NCI-H2196 treated with DMSO at 0.1 percent for 48 hours (cell line): ENCODE measurements around the gene HNRNPC.
"Not testable (repeated sequence)": the region's sequence is repeated elsewhere in the genome, so short reads cannot be mapped to it uniquely, and the experiment has no call there.

ENCODE experiments used
- DNase-seq: peaks from one replicate; lab custom pipeline; 2025; ENCODE audit not compliant: unreplicated experiment; lab: John Stamatoyannopoulos, UW

HNRNPC gene

DNA sequence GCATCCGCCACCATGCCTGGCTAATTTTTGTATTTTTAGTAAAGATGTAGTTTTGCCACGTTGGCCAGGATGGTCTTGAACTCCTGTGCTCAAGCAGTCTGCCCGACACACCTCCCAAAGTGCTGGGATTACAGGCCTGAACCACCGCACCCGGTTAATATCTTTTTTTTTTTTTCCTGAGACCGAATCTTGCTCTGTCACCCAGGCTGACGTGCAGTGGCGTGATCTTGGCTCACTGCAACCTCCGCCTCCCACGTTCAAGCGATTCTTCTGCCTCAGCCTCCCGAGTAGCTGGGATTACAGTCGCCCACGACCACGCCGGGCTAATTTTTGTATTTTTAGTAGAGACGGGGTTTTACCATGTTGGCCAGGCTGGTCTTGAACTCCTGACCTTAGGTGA, 3.4 kb upstream of the HNRNPC start:
- DNase-seq: not testable (repeated sequence)

DNA sequence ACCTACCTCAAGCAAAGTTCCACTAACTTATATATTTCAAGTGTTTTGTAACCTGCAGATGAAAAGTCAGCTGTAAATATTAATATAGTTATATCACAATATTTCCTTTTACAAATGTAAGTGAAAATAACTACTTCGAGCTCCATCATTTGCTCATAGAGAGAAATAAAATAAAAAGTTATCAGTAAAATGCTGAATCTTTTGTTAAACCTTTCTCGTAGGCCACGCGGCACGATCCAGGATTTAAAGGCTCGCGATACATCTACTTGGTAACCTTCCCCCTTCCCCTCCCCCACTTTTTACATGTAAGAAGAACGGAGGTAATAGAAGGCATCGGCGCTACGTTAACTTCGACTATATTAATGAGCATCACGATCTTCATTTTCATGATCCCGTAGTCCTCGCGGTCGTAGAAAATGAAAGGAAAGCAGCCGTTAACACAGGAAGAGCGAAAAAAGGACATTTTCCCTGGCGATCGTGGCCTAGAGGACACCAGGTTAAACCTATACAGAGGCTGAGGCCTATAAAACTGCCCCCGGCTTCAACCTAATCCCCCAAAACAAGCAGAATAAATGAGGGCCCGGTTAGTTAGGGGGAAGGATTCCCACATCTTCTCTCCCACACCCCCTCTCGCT, 508 bp downstream of the HNRNPC start:
- no peak for DNase-seq

DNA sequence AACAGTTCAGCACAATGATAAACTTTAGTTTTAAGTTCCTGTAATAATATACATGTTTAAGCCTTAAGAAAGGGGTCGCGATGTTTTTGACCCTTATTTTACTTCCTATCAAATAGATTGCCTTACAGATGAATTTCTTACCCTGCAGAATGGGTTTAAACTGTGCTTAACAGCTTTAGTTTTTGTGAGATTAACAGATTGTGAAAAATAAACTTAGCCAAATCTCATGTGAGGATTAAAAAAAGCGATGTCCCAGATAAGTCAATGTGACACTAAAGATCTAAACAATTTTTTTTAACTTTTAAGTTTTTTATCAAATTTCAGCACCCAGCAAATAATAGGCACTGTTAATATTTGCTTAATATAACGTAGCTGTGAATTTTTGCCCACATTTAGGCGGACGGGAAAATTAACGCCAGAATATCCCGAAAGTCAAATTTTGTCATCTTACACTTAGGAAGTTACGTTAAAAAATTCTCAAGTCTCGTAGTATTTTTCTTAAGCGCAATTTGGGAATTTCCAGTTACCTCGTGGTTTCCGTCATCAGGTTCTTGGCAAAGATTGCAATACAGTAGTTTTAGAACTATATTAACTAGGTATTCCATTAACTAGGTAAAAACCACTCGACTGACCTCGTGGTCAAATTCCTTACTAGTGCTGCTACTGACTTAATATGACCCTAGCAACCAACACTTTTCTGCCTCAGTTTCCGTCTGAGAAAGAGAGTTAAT, 1.2 kb downstream of the HNRNPC start:
- DNase-seq: no peak

DNA sequence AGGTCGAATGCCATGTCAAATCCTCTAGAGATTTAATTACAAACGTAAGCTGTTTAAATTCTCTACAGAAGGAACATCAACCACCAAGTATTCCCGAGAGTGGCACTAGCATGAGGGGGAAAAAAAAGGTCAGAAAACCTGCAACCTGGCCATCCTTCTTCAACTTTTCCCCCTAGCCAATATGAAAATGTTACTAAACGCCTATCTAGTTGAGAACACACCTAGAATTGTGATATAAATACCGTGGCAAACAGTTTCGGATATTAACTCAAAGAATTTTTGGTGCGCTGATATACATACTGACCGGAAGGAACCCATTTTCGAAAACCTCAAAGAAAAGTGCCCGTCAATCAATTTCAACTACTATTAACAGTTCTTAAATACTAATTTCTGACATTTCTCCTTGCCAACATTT, 1.8 kb downstream of the HNRNPC start:
- DNase-seq: no peak

DNA sequence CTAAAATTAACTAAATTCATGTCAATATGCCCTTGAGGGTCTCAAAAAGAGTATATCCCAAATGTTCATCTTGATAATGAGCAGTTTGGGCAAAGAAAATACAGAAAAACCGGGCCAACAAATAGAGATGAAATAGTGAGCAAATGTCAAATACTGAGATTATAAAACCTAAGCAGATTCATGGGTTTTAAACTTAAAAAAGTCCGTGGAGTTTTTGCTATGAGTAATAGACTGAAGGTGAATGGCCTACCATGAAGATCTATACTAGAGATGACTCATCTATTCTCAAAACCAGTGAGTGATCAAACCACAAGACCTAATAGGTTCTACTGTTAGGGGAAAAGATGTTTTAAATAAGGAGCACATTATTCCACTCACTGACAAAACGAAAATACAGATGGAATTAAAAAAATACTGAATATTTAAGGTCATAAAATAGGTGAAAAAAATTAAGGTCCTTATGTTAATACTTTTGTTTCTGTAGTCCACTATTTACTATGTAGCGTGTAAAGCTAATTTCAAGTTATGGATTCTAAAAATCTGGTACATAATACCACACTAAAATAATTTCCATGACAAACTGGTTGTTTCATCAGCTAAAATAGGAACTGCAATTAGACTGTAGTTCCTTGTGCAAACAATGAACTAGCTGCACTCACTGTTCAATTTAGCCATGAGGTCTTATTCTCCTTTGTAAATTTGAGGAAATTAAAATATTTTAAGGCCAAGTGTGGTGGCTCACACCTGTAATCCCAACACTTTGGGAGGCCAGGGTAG, 5.0 kb downstream of the HNRNPC start:
- DNase-seq: no peak

DNA sequence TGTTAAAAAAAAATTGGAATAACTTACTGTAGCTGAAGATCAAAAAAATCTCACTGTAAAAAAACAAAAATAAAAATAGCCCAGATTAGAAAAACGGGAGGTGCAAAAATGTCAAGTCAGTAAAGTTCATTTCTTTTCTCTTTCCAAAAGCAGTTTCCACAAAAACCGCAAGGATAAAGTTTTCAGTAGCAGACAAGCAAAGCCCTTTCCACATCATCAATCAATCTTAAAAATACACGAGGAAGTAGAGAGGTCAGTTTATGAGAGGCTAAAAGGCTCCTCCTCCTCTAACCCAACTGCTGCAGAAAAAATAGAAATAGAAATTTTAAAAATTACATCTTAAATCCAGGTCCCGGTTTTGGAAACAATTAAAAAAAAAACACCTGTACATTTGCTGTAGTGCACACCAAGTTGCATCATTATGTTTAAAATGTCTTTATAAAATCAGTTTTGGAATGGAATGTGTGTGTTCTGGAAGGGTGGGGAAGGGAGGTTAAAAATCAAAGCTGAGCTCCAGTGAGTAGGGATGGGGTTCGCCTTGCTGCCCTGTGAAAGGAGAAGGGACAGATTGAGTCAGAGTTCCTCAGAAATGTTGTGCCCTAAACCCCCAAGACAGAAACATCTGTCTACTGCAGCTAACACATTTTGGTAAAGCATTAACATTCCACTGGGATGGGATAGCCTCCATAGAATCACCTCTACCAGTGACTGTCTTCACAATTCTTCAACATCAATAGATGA, 5.8 kb downstream of the HNRNPC start:
- no peak for DNase-seq

DNA sequence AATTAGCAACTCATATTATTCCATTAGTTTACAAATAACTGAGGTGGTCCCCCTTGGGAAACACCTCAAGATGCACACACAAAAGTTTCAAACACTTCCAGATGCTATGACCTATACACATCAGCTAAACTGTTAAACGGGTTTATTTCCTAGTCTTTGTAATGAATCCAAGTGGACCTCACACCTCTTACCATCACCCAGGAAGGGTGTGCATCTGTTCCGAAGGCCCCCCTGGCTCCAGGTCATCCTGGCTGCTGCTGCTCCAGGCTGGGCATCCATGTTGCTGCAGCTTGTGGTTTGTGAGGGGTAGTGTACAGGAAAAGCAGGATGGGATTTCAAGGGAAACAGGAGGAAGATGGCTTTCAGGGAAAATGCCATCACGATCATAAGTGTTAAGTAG, 6.8 kb downstream of the HNRNPC start:
- no peak for DNase-seq

DNA sequence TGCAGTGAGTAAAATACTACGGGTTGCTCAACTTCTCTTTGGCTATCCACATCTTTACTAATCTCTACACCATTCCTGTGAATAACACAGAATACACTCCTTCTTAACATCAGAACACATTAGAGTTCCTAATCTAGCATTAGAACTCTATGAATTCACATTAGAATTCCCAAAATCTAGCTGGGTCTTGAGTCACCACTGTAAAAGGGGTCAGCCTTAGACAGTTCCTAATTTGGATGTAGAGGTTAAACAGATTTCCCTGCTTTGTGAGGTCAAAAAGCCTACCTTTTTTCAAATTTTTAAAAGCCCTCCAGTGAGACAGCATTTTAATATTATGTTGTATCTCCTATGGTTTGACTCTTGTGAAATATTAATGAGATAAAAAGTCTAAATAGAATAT, 7.4 kb downstream of the HNRNPC start:
- DNase-seq: no peak

DNA sequence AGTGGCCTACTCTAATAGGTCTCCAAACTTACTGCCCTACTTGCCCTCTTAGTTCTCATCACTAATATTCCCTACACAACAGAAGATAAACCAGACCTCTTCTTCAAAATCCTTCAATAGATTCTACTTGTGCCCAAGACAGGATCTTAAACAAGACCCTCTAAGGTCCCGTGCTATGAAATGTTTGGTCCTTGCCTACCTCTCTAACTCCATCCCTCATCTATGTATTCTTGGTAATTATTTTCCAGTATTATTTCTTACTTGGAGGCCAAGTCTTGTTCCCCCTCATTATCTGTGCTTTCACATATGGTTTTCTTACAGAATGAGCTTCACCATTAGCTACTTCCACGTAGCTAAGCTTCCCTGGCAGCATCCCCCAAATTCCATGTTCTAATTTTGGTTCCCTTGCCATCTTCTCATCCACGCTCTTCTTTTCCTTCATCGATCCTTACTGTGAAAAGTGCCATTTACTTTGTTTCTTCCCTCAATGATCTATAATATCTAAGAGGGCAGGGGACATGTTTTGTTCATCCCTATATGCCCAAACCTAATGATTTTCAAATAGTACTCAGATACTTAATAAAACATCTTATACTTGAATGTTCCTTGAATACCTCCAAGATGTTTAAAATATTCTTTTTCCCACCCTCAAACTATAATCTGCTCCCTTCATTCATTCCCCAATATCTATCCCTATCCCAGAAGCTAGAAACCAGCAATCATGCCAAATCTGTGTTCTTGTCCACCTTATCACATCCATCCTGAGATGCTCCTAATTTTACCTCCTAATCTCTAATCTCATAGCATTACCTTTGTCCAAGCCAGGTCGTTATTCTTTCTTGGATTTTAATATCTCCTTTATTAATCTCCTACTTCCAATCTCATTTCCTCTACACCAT, 10.1 kb downstream of the HNRNPC start:
- no peak for DNase-seq

DNA sequence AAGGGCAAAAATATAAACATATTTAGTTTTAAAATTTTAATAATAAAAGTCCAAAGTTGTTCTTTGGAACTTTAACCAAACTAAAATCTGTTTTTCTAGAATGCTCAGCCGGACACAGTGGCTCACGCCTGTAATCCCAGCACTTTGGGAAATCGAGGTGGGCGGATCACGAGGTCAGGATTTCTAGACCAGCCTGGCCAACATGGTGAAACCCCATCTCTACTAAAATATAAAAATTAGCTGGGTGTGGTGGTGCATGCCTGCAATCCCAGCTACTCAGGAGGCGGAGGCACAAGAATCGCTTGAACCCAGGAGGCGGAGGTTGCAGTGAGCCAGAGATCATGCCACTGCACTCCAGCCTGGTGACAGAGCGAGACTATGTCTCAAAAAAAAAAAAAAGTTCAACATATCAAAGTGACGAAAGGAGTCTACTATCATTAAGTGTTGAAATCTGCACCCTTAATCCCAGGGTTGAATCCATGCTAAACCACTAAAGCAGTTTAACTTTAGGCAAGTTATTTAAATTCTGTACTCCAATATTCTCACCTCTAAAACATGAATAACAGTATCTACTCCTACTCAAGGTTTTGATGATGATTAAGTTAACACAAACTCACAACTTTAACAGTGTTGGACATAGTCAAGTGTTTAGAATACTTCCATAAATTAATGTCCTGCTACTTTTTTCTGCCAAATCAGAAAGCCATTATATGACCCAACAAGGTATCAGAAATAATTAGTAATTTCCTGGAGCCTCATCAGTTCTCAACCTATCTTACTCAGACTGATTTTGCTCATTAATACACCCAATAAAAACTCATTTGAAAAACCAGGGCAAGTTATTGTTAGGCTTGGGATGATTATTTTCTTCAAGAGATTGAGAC, 11.0 kb downstream of the HNRNPC start:
- DNase-seq: no peak

DNA sequence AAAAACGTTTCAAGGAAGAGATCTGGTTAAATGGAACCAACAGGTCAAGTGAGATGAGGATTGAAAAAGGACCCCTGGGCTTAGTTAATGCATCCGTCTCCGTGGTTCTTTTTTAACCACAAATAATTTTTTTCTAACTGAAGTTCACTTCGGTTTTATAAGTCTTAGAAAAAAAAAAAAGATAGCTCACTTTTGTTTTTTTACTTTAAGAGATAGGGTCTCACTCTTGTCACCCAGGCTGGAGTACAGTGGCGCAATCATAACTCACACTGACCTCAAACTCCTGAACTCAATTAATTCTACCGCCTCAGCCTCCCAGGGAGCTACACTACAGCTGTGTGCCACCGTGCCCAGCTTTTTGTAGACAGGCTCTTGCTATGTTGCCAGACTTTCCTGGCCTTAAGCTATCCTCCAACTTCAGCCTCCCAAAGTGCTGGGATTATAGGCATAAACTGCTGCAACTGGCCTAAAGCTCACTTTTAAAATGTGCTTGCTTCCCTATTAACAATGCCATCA, 11.8 kb downstream of the HNRNPC start:
- DNase-seq: no peak

DNA sequence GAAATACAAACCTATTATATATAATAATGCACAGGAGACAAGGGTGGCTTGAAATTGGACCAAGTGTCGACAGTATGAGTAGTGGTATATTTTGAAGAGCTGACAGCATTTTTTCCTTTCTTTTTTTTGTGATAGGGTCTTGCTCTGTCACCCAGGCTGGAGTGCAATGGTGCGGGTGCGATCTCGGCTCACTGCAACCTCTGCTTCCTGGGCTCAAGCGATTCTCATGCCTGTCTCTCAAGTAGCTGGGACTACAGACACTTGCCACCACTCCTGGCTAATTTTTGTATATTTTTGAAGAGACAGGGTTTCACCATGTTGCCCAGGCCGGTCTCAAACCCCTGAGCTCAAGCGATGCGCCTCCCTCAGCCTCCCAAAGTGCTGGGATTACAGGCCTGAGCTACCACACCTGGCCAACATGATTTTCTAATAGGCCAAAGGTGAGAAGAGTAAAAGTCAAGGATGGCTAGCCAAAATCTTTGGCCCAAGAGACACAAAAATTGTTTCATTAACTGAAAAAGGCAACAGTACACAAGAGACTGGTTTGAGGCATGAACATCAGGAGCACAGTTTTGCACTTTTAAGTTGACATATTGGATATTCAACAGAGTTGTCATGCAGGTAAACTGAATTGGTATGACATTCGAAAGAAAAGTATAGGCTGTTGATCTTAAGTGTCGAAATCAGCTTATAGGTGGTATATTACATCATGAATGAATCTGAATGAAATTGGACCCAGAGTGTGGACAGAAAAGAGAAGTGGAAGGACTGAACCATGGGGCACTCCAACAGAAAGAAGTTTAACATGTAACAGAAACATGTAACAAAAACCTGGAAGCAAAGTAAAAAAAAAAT, 12.5 kb downstream of the HNRNPC start:
- no peak for DNase-seq

DNA sequence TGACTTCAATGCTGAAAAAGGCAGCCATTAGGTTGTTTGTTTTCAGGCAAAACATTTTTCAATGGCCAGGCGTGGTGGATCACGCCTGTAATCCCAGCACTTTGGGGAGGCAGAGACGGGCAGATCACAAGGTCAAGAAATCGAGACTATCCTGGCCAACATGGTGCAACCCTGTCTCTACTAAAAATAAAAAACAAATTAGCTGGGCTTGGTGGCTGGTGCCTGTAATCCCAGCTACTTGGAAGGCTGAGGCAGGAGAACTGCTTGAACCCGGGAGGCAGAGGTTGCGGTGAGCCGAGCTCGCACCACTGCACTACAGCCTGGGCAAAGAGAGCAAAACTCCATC, 13.2 kb downstream of the HNRNPC start:
- not testable (repeated sequence) for DNase-seq

DNA sequence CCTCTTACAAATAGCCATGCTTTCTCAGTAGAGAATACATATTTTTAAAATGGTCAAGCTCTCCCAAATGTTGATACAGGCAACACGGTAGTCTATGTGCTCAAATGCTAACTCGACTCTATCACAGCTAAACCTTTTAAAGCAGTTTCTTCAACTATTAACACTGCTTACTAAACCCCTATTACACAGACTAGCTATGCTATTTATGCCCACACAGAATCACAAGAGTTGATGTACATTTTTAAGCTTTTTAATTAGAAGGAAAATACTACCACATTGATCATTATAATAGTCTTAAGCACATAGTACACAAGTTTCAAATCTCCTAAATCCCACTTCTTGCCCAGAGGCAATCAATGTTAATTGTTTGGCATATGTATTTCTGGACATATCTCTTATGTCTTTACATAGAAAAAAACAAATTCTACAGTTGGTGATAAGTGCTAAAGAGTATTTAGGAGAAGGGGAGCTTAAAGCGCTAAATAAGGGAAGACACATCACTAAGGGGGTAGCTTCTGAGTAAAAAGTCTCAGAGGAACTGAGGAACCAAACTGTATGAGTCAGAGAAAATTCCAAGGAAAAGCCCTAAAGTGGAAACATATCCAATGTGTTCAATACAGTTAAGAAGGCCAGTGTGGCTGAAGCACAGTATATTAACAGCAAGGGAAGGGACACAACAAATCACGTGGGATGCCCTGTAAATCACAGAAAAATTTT, 13.7 kb downstream of the HNRNPC start:
- no peak for DNase-seq

DNA sequence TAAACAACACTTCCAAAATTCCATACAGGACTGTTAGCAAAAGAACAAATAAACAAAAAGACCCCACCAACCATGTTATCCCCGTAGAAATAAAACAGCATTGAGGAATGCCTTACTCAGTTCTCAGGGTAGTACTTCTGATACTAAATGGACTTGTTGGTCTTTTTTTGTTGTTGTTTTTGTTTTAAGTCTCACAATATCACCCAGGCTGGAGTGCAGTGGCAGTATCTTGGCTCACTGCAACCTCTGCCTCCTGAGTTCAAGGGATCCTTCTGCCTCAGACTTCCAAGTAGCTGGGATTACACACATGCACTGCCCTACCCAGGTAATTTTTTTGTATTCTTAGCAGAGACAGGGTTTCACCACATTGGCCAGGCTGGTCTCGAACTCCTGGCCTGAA, 17.1 kb downstream of the HNRNPC start:
- no peak for DNase-seq

DNA sequence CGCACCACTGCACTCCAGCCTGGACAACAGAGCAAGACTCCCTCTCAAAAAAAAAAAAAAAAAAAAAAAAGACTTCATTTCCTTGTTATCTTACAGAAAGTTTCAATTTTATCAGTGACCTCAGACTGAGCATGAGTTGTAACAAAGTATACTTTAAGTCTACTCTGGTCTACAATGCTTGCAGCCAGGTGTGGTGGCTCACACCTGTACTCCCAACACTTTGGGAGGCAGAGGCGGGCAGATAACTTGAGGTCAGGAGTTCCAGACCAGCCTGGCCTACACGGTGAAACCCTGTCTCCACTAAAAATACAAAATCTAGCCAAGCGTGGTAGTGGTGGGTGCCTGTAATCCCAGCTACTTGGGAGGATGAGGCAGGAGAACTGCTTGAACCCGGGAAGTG, 18.0 kb downstream of the HNRNPC start:
- DNase-seq: no peak

DNA sequence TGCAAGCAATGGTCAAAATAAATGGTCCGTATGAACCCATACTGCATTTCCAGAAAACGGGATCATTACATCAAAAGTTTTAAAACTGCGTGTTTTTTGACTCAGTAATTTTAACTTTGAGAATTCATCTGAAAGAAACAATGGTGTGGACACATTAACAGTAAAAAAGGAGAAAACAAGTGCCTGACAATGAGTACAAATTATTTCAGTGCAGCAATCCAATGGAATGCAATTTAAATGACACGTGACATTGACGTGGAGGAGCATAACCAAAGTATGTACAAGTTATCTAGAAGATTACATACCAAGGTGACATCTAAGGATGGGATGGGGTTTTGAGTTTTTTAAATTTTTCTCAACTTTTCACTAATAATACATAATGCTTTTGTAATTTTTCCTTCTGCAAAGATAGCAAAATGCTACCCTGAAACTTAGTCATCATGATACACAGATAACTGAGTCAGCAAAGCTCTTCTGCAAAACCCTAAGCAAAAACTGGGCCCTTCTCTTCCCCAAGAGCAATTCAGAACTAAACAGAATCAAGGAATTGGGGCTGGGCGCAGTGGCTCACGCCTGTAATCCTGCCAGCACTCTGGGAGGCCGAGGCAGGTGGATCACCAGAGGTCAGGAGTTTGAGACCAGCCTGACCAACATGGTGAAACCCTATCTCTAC, 20.4 kb downstream of the HNRNPC start:
- no peak for DNase-seq
